MM.1S (cell line): ENCODE measurements around the gene SLC4A4.

Experiments
- EZH2 ChIP-seq: fragments of 300-600 bp; sonication (generic); optimal IDR thresholded peaks from 2 replicates; pipeline ENCODE3; 2017; ENCODE audit warnings: low read depth, mild to moderate bottlenecking, antibody characterized with exemption, low read length, mixed read lengths
- EZH2phosphoT487 ChIP-seq: fragments of 300-600 bp; sonication (generic); IDR thresholded peaks from 2 replicates; pipeline ENCODE4 v1.6.1; 2018; ENCODE audit warnings: antibody characterized with exemption, low read length
- TF ChIP-seq, protein P1 (sequence below): fragments of 300-600 bp; sonication (generic); IDR thresholded peaks from 2 replicates; pipeline ENCODE4 v1.5.1; 2016; ENCODE audit warnings: antibody characterized with exemption, low read length, mixed read lengths

DNA sequence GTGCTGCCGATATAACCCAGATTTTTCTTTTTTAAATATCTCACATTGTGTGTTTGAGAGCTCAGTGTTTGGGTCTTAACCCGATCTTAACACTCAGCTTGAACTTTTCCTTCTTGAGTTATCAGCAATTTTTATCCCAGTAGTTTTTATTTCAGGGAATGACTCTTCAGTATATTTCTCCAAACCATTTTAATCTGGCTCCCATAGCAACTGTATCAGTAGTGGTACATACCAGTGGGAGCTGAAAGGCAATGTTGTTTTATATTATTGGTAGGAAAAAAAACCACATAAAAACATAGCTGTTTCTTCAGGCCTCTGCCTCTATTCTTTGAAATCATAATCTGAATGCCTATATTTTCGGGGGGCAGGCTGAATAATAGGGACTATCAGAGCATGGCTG, 111.1 kb downstream of the SLC4A4 start:
- TF ChIP-seq, protein P1, sequence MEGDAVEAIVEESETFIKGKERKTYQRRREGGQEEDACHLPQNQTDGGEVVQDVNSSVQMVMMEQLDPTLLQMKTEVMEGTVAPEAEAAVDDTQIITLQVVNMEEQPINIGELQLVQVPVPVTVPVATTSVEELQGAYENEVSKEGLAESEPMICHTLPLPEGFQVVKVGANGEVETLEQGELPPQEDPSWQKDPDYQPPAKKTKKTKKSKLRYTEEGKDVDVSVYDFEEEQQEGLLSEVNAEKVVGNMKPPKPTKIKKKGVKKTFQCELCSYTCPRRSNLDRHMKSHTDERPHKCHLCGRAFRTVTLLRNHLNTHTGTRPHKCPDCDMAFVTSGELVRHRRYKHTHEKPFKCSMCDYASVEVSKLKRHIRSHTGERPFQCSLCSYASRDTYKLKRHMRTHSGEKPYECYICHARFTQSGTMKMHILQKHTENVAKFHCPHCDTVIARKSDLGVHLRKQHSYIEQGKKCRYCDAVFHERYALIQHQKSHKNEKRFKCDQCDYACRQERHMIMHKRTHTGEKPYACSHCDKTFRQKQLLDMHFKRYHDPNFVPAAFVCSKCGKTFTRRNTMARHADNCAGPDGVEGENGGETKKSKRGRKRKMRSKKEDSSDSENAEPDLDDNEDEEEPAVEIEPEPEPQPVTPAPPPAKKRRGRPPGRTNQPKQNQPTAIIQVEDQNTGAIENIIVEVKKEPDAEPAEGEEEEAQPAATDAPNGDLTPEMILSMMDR = no peak
- TF ChIP-seq EZH2phosphoT487 (no peak), EZH2 (no peak)
